Upper lobe of left lung (tissue), 4 donors: ENCODE measurements around the gene ZNF428.

Experiments used
- CTCF ChIP-seq, 6 experiments: fragments of 450-650 bp in 4 of 6; fragments of 200-600 bp in 2 of 6; sonication (generic) in 2 of 6; IDR thresholded peaks; one replicate each; pipeline ENCODE4 v1.5.1; 2016 to 2019; ENCODE audit warnings: antibody characterized with exemption in 6 of 6
- EP300 ChIP-seq, 4 donors: sonication (generic); formaldehyde crosslinking; IDR thresholded peaks; one replicate each; pipeline ENCODE4 v1.5.1; 2017; ENCODE audit warnings: antibody characterized with exemption in 4 of 4, control low read depth in 2 of 4
- POLR2A ChIP-seq, 4 donors: fragments of 450-650 bp; IDR thresholded peaks; one replicate each; pipeline ENCODE4 v1.5.1; 2016 to 2017; ENCODE audit warnings: antibody characterized with exemption in 4 of 4, mild to moderate bottlenecking in 2 of 4
- POLR2AphosphoS5 ChIP-seq, 2 donors: sonication (generic); formaldehyde crosslinking; IDR thresholded peaks; one replicate each; pipeline ENCODE4 v1.5.1; 2017; ENCODE audit warnings: antibody characterized with exemption in 2 of 2

- TF ChIP-seq CTCF (IDR thresholded peaks at IDR 0.05): no peak
- TF ChIP-seq EP300 (IDR thresholded peaks at IDR 0.05): no peak
- no peak for TF ChIP-seq POLR2A (IDR thresholded peaks at IDR 0.05)
- TF ChIP-seq POLR2AphosphoS5 (IDR thresholded peaks at IDR 0.05): no peak
These were observed 41.0 kb upstream of the ZNF428 start for GRCh38 chr19:43660301-43660970.
